Measurements from ENCODE around the gene IMMP2L. TPM values are rescaled to one million over a fixed set of nuclear protein-coding genes. Genes with fewer than 3 reads are reported as not detected.

IMMP2L gene
- total RNA-seq, 1 donor from 2014 or later, result 21.5 TPM

- Histone ChIP-seq H3K27me3 (no peaks in the 10 kb centered on the region), H3K9me3 (ENCODE audit: low read depth) (no peaks in the 10 kb centered on the region), H3K9ac (no peak overlapping the region), H3F3A (ENCODE audit: low read depth) (no peaks in the 10 kb centered on the region), H3K4me3 (no peak overlapping the region), H3K36me3 (no peaks in the 10 kb centered on the region), H3K4me2 (no peak overlapping the region), H3K27ac (no peak overlapping the region), H3K79me2 (ENCODE audit: low read depth) (no peaks in the 10 kb centered on the region), H3K4me1 (no peaks in the 10 kb centered on the region), H2AFZ (replicated peaks) (no peak overlapping the region), H4K20me1 (ENCODE audit: low read depth) (no peaks in the 10 kb centered on the region)
- no peak for DNase-seq (ENCODE audit: low spot score)
- H3K36me3 Mint-ChIP-seq, result no peaks in the 10 kb centered on the region
- no peak overlapping the region for H3K27ac Mint-ChIP-seq
- no peak overlapping the region for H3K4me3 Mint-ChIP-seq
- H3K27me3 Mint-ChIP-seq (ENCODE audit: insufficient read depth, low read depth), result no peaks in the 10 kb centered on the region
- no peaks in the 10 kb centered on the region for H3K4me1 Mint-ChIP-seq
- no peaks in the 10 kb centered on the region for H3K9me3 Mint-ChIP-seq
- TF ChIP-seq EZH2phosphoT487 (IDR thresholded peaks at IDR 0.05) (no peak), EZH2 (IDR thresholded peaks at IDR 0.05) (no peak), CTCF (IDR thresholded peaks at IDR 0.05) (no peak)
Measured at GRCh38 chr7:110623436-110623835, 938.9 kb downstream of the IMMP2L start.

DNA sequence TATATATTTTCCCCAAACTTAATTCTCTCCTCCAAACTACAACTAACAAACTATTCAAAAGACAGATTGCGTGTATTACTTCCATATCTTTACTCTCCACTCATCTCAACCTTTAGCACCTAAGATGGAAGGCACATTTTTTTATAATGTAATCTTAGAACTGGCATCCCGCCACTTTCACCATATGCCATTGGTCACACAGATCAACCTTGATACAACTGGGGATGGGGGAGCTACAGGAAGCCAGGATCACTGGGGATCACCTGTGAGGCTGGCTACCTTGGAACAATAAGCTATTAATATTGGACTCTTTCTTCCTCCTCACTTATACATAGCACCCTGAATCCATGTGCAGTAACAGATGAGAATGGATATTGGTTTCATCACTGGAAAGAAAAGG is 941.0 kb downstream of the IMMP2L start:
- no peak for TF ChIP-seq CTCF (IDR thresholded peaks at IDR 0.05)
- TF ChIP-seq EZH2phosphoT487 (IDR thresholded peaks at IDR 0.05), result no peak
- TF ChIP-seq EZH2 (IDR thresholded peaks at IDR 0.05), result no peak
- no peaks in the 10 kb centered on the region for H3K4me1 ChIP-seq
- no peaks in the 10 kb centered on the region for H3K79me2 ChIP-seq (ENCODE audit: low read depth)
- no peaks in the 10 kb centered on the region for H4K20me1 ChIP-seq (ENCODE audit: low read depth)
- H3K27me3 ChIP-seq, result no peaks in the 10 kb centered on the region
- Mint-ChIP-seq H3K9me3 (no peaks in the 10 kb centered on the region), H3K27me3 (ENCODE audit: insufficient read depth, low read depth) (no peaks in the 10 kb centered on the region), H3K4me3 (no peak overlapping the region), H3K36me3 (no peaks in the 10 kb centered on the region), H3K4me1 (no peaks in the 10 kb centered on the region), H3K27ac (no peak overlapping the region)
- no peaks in the 10 kb centered on the region for H3K9me3 ChIP-seq (ENCODE audit: low read depth)
- H3K9ac ChIP-seq, result no peak overlapping the region
- H3K4me3 ChIP-seq, result no peak overlapping the region
- no peak overlapping the region for H3K27ac ChIP-seq
- DNase-seq (ENCODE audit: low spot score), result no peak
- H3K36me3 ChIP-seq, result no peaks in the 10 kb centered on the region
- no peak overlapping the region for H3K4me2 ChIP-seq
- H3F3A ChIP-seq (ENCODE audit: low read depth), result no peaks in the 10 kb centered on the region
- H2AFZ ChIP-seq (replicated peaks), result no peak overlapping the region

- Mint-ChIP-seq H3K4me1 (no peaks in the 10 kb centered on the region), H3K27ac (no peak overlapping the region), H3K27me3 (ENCODE audit: insufficient read depth, low read depth) (no peaks in the 10 kb centered on the region), H3K4me3 (no peak overlapping the region), H3K36me3 (no peaks in the 10 kb centered on the region), H3K9me3 (no peaks in the 10 kb centered on the region)
- no peak for DNase-seq (ENCODE audit: low spot score)
- no peak overlapping the region for H3K9ac ChIP-seq
- H3K4me2 ChIP-seq, result no peak overlapping the region
- no peaks in the 10 kb centered on the region for H3K79me2 ChIP-seq (ENCODE audit: low read depth)
- H3K4me1 ChIP-seq, result no peaks in the 10 kb centered on the region
- H4K20me1 ChIP-seq (ENCODE audit: low read depth), result no peaks in the 10 kb centered on the region
- H2AFZ ChIP-seq (replicated peaks), result no peak overlapping the region
- H3K9me3 ChIP-seq (ENCODE audit: low read depth), result no peaks in the 10 kb centered on the region
- H3K27me3 ChIP-seq, result no peaks in the 10 kb centered on the region
- no peaks in the 10 kb centered on the region for H3K36me3 ChIP-seq
- no peak overlapping the region for H3K4me3 ChIP-seq
- no peak for TF ChIP-seq EZH2 (IDR thresholded peaks at IDR 0.05)
- TF ChIP-seq EZH2phosphoT487 (IDR thresholded peaks at IDR 0.05), result no peak
- TF ChIP-seq CTCF (IDR thresholded peaks at IDR 0.05), result no peak
- H3F3A ChIP-seq (ENCODE audit: low read depth), result no peaks in the 10 kb centered on the region
- H3K27ac ChIP-seq, result no peak overlapping the region
Measured at GRCh38 chr7:110620110-110620735, 942.1 kb downstream of the IMMP2L start.

Small RNA genes lying within 50 kb of the gene (small RNA-seq; reads per million reads assigned to genes)
- not detected for gene AC003989.2
